HG02623 (cell line): ENCODE results near the gene CRYBA2.
A peak's percentile ranks its signal among the peaks of the same experiment; 100 is the strongest.

Experiments
- ATAC-seq: cut with Tn5 transposase; IDR thresholded peaks from one replicate; pipeline ENCODE4 v1.9.1; 2021; ENCODE audit warnings: moderate library complexity; ENCODE audit not compliant: unreplicated experiment

The CRYBA2 gene

GRCh38 chr2:218993345-218994315 lies at the start of gene CRYBA2:
TSS of gene CRYBA2 (minus strand) at chr2:218993422. CDS start at chr2:218993176, 246 bp downstream.
- ATAC-seq = no peak

GRCh38 chr2:219042750-219043149 lies 49.5 kb upstream of the CRYBA2 start:
- no peak for ATAC-seq

DNA sequence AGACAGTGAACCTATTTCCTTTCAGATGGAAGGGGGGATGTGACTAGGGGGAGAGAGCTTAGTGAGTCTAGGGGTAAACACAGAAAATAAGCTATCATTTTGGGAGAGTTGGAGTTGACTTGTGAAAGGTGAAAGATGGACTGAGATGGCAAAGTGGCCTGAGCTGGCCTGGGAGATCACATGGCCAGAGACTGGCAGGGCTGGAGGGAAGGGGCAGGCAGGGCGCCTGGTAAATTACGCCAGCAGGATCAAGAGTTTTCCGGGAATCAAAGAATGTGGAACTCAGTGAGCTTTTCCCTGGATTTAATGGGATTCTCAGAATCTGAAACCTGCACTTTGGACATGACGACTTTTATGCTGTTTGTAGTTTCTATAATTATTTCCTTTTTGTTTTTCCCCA lies 48.9 kb upstream of the CRYBA2 start:
- no peak for ATAC-seq

- no peak for ATAC-seq
Observed at GRCh38 chr2:219041252-219041651, 48.0 kb upstream of the CRYBA2 start, which contains the start of gene CFAP65. TSS of gene CFAP65 (minus strand) at chr2:219041516. CDS start at chr2:219039048, 2,468 bp downstream.

GRCh38 chr2:219038600-219038999 lies 45.4 kb upstream of the CRYBA2 start:
- no peak for ATAC-seq

- no peak for ATAC-seq
Observed at GRCh38 chr2:219037783-219038499, 44.7 kb upstream of the CRYBA2 start.

DNA sequence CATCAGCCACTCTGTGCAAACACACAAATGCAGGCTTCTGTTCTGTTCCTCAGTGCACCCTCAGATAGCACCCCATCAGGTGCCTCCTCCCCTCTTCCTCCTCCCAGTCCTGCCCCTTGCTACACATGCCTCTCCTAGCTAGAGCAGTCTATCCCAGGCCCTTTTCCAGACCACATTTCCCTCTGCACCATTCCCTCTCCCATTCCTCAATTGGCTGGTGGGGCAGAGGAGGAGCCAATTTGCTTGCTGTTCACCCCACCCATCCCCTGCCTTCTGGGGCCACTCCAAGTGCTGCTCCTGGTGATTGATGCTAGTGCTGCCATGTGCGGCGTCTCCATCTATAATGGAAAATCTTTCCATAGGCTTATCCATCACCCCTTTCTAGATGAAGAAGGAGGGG lies 42.7 kb upstream of the CRYBA2 start:
- no peak for ATAC-seq

GRCh38 chr2:219034823-219035222 lies 41.6 kb upstream of the CRYBA2 start:
- ATAC-seq = no peak

- no peak for ATAC-seq
Observed at GRCh38 chr2:219032051-219032745, 39.0 kb upstream of the CRYBA2 start.

DNA sequence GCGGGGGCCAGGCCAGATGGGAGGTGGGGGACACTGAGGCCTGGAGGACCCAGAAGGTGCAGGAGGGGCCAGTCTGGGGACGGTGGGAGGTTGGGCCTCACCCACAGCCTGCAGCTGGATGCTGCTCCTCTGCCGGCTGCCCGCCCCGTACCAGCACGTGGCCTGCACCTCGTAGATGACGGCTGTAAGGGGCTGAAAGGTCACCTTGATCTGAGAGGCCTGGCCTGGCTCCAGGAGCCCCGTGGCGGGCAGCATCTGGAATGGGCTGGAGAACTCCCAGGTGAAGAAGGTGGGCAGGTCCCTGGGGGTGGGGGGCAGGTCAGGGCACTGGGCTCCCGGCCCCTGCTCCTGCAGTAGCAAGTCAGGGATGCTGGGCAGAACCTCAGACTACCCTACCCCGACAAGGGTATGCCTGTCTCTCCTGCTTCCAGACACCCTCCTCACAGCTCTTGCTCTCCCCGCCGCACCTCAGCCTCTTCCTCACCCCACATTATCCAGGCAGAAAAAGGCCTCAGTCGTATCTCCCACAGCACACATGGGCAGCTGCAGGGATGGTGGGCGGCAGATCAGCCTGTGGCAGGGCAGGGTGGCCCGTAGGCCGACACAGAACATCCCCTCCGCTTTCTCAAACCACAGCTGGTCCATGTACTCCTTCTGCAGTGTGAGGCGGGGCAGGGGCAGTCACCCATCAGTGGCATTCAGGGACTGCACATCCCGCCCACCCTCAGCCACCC lies 38.0 kb upstream of the CRYBA2 start:
- ATAC-seq = no peak

GRCh38 chr2:219030177-219030940 lies 37.1 kb upstream of the CRYBA2 start:
- ATAC-seq = no peak

DNA sequence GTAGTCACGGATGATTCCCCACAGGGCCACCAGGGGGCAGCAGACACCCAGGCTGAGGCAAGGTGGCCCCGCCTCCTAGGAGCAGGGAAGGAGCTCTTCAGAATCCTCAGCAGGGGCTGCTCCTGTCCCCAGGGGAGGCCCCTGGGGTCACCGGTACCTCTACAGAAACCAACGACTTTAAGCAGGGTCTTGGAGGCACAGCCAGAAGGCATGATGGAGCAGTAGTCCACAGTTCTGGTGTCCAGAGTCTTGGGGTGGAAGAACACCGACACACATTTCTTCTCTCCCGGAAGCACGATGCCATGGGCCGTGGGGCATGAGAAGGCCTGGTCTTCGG lies 36.6 kb upstream of the CRYBA2 start:
- peak; percentile 72 for ATAC-seq

DNA sequence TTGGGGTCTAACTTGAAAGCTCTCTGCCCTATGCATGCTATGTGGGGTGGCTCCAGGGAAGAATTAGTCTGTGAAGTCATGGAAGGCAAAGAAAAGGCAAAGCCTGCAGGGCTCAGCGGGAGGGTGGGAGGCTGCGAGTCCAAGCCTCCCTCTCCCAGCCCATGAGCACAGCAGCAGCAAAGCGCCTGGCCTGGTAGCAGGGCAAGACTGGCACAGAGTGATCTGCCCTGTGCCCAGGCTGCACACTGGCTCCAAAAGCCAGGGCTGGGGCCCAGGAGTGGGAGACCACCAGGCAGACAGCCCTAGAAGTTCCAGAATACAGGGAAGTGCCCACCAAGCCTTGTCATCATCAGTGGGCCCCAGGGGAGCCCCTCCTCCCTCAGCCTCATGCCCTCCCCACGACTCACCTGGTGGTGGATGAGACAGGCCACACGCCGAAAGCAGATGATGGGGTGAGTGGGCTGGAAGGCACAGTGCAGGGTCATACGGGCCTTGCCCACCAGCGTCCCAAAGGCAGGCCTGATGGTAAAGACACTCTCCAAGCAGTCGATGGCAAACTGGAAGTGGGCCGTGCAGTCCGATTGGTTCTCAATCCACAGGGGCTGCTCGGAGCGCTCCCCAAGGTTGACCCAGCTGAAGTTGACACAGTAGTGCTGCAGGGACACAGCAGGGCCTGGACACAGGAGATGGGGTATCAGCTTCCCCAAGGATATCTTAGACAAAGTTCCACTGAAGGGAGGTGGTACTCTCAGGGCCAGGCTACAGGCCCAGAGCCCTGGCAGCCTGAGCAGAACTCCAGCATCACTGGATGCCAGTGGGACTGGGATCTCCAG lies 36.0 kb upstream of the CRYBA2 start:
- ATAC-seq = peak; percentile 14

DNA sequence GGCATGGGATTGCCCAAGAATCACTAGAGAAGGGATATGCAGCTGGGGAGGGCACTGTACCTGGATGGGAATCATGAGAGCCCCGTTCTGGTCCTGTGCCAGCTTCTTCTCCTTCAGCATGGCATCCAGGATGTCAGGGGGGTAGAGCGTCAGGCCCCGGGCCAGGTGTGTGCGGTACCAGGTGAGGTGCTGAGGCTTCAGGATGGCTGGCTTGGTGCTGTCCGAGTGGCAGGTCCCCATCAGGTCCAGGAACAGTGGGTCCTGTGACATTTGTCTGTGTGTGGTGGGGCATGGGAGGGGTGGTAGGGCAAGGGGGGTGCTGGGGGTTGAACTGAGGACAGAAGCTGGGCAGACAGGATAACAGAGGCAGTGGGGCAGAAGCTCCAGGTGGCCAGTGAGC lies 34.9 kb upstream of the CRYBA2 start:
- ATAC-seq = no peak

DNA sequence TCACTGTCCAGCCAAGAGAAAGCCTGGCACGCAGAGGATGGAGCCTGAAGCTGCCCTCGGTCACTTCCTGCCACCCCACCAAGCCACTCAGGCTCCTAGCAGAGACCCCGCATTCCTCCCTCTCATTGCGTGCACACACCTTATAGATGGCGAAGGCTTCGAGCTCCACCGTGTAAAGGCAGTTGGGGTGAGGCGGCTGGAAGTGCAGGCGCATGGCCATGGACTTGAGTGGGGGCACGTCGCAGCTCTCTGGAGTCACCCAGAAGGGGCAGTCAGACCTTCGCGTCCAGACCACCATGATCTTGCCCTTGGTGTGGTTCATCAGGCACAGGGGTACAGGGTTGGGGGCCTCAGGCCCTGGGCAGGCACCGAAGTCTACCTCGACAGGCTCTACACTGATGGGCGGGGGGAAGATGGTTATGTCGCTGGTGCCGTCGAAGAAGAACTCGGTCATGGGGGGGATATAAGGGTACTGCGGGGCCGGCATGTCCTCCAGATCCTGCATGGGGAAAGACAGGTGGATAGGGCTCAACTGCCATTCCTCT lies 34.4 kb upstream of the CRYBA2 start:
- no peak for ATAC-seq

GRCh38 chr2:219026946-219027345 lies 33.7 kb upstream of the CRYBA2 start:
- no peak for ATAC-seq

GRCh38 chr2:219025637-219026585 lies 32.7 kb upstream of the CRYBA2 start:
- no peak for ATAC-seq

GRCh38 chr2:219024059-219024458 lies 30.8 kb upstream of the CRYBA2 start:
- no peak for ATAC-seq
